NCI-H1048 (cell line): ENCODE data around the gene WNT9A.
"Not testable (repeated sequence)": the region's sequence is repeated elsewhere in the genome, so short reads cannot be mapped to it uniquely, and the experiment has no call there.

ENCODE experiments used
- DNase-seq: peaks from one replicate; lab custom pipeline; 2025; lab: John Stamatoyannopoulos, UW

Gene WNT9A

GRCh38 chr1:227886503-227886961 is 61.2 kb downstream of the WNT9A start:
- DNase-seq = no peak

GRCh38 chr1:227885648-227886502 is 61.9 kb downstream of the WNT9A start:
- DNase-seq = no peak

- no peak for DNase-seq
These were observed 62.5 kb downstream of the WNT9A start for GRCh38 chr1:227885135-227885647.

- no peak for DNase-seq
These were observed 63.2 kb downstream of the WNT9A start for GRCh38 chr1:227884370-227885134.

- no peak for DNase-seq
These were observed 64.0 kb downstream of the WNT9A start for GRCh38 chr1:227883641-227884301.

- DNase-seq = no peak
These were observed 64.6 kb downstream of the WNT9A start for GRCh38 chr1:227883073-227883520.

- DNase-seq = no peak
These were observed 67.3 kb downstream of the WNT9A start for GRCh38 chr1:227880342-227880924.

GRCh38 chr1:227877810-227878209 is 69.9 kb downstream of the WNT9A start:
- not testable (repeated sequence) for DNase-seq

GRCh38 chr1:227871892-227872291 is 75.8 kb downstream of the WNT9A start:
- not testable (repeated sequence) for DNase-seq

- DNase-seq = no peak
These were observed 77.4 kb downstream of the WNT9A start for GRCh38 chr1:227870366-227870765.

- no peak for DNase-seq
These were observed 77.9 kb downstream of the WNT9A start for GRCh38 chr1:227869851-227870305.

GRCh38 chr1:227869279-227869842 is 78.4 kb downstream of the WNT9A start:
- DNase-seq = no peak
